ENCODE measurements around the gene IQCN. TPM values are rescaled to one million over a fixed set of nuclear protein-coding genes. Genes with fewer than 3 reads are reported as not detected.

Gene IQCN
- total and polyA plus RNA-seq, 2 of the 4 experiments (the other 2 are of a cell fraction), result 0.18 to 0.67 TPM

GRCh38 chr19:18227781-18228271 lies 46.4 kb downstream of the IQCN start:
- no peak overlapping the region for H4K91ac ChIP-seq (ENCODE audit: insufficient read depth, low read depth, low read length)
- ATAC-seq (ENCODE audit: low read depth) (no peak), DNase-seq (no peak)
- no peaks in the 10 kb centered on the region for H3K9me3 ChIP-seq (ENCODE audit: control insufficient read depth, insufficient read depth, low read length)
- no peak overlapping the region for H4K8ac ChIP-seq (ENCODE audit: low read depth in 2 of 2, low read length in 2 of 2)
- no peak overlapping the region for H2BK5ac ChIP-seq (ENCODE audit: low read depth, low read length, poor library complexity, severe bottlenecking)
- in situ Hi-C loops (cut with MboI; ENCODE audit: low sequenced_read_pairs), result no loop called here
- no peak overlapping the region for H2AFZ ChIP-seq (replicated peaks; ENCODE audit: low read length, poor library complexity)
- TF ChIP-seq FOS (IDR thresholded peaks at IDR 0.05; ENCODE audit: low read depth, low read length), result no peak
- TF ChIP-seq USF2 (IDR thresholded peaks at IDR 0.05; ENCODE audit: low read depth, low read length), result no peak
- TF ChIP-seq MXI1 (IDR thresholded peaks at IDR 0.05; ENCODE audit: borderline replicate concordance, low read depth, low read length), result no peak
- no peak for TF ChIP-seq RFX5 (IDR thresholded peaks at IDR 0.05; ENCODE audit: low read depth, low read length)
- TF ChIP-seq MAFK (IDR thresholded peaks at IDR 0.05; ENCODE audit: low read depth, low read length), result no peak
- TF ChIP-seq RAD21 (IDR thresholded peaks at IDR 0.05; ENCODE audit: low read length), result no peak
- TF ChIP-seq BHLHE40 (IDR thresholded peaks at IDR 0.05; ENCODE audit: low read depth, low read length), result no peak
- no peak for TF ChIP-seq MAZ (IDR thresholded peaks at IDR 0.05; ENCODE audit: borderline replicate concordance, low read depth, low read length)
- TF ChIP-seq POLR2A (IDR thresholded peaks at IDR 0.05; ENCODE audit: low read depth, low read length), result no peak
- no peak for TF ChIP-seq CTCF (conservative IDR thresholded peaks at IDR 0.05; ENCODE audit: low read depth, low read length)
- TF ChIP-seq RCOR1 (IDR thresholded peaks at IDR 0.05; ENCODE audit: insufficient replicate concordance, low read length), result no peak
- no peak for TF ChIP-seq CEBPB (IDR thresholded peaks at IDR 0.05; ENCODE audit: low read depth, low read length)
- no peak for TF ChIP-seq ELK1 (IDR thresholded peaks at IDR 0.05; ENCODE audit: borderline replicate concordance, low read depth, low read length)
- no CpG with 5 or more reads among the region's 6 CpGs for WGBS, 2 experiments (ENCODE audit: extremely low coverage in 2 of 2, insufficient read length in 1 of 2)
- H3K56ac ChIP-seq (ENCODE audit: extremely low read depth, insufficient read depth, low read length), result no peak overlapping the region
- POLR2A ChIA-PET (ENCODE audit: unreplicated experiment), result no interaction called here
- peaks cover 20% of the 10 kb centered on the region; the same call in 1 of the 2 replicates for H3K27me3 ChIP-seq (ENCODE audit: control insufficient read depth, insufficient read depth, low read length)
- no peak overlapping the region for H3K27ac ChIP-seq (ENCODE audit: insufficient read depth, low read length)
- H2AK5ac ChIP-seq (ENCODE audit: low read depth, low read length), result no peak overlapping the region
- no peak overlapping the region for H3K14ac ChIP-seq (replicated peaks; ENCODE audit: low read depth, low read length)
- H3K4me3 ChIP-seq (ENCODE audit: insufficient read depth, low read depth, low read length), result no peak overlapping the region
- no peak overlapping the region for H4K5ac ChIP-seq (ENCODE audit: low read depth, low read length)
- H2BK120ac ChIP-seq (ENCODE audit: low read depth, low read length), result no peak overlapping the region
- H3K36me3 ChIP-seq (ENCODE audit: control insufficient read depth, insufficient read depth, low read length), result no peaks in the 10 kb centered on the region
- CTCF ChIA-PET, result no interaction called here
- no peak overlapping the region for H2BK20ac ChIP-seq (ENCODE audit: low read depth, low read length)
- no peak overlapping the region for H3K4ac ChIP-seq (ENCODE audit: low read depth, low read length)
- H3K9ac ChIP-seq (ENCODE audit: low read depth, low read length), result no peak overlapping the region
- no TSS peak for BruUV-seq (replicated peaks)
- no peak overlapping the region for H3K18ac ChIP-seq (ENCODE audit: low read depth, low read length)
- dilution Hi-C loops (cut with HindIII; ENCODE audit: low sequenced_read_pairs, unreplicated experiment), result no loop called here
- no peak overlapping the region for H2BK15ac ChIP-seq (ENCODE audit: low read depth, low read length)
- H3K79me1 ChIP-seq (ENCODE audit: low read depth in 1 of 2, low read length in 2 of 2), result no peaks in the 10 kb centered on the region
- H4K20me1 ChIP-seq (ENCODE audit: insufficient read depth, low read length), result no peaks in the 10 kb centered on the region
- peaks cover 7% of the 10 kb centered on the region for H3K4me1 ChIP-seq (ENCODE audit: control insufficient read depth, insufficient read depth, low read length)
- H3K23ac ChIP-seq (ENCODE audit: low read depth, low read length), result no peak overlapping the region; the same call in 1 of the 2 replicates
- H2AK9ac ChIP-seq (replicated peaks; ENCODE audit: low read depth, low read length, poor library complexity), result peak overlapping the region; percentile 3
- no peak overlapping the region for H3K4me2 ChIP-seq (ENCODE audit: low read depth, low read length)
- intact Hi-C loops (cut with micrococcal nuclease), result no loop called here
- peaks cover 2% of the 10 kb centered on the region; the same call in 1 of the 2 replicates for H3K9me1 ChIP-seq (ENCODE audit: insufficient read depth, low read length)

Data from IMR-90 (cell line).